ENCODE data around the gene FBL.
"Not testable (repeated sequence)": the region's sequence is repeated elsewhere in the genome, so short reads cannot be mapped to it uniquely, and the experiment has no call there.

- TF ChIP-seq CTCF (conservative IDR thresholded peaks at IDR 0.05; ENCODE audit: low read depth, low read length); POLR2A (IDR thresholded peaks at IDR 0.05; ENCODE audit: low read depth, low read length); USF2 (IDR thresholded peaks at IDR 0.05; ENCODE audit: low read depth, low read length); BHLHE40 (IDR thresholded peaks at IDR 0.05; ENCODE audit: low read depth, low read length); RCOR1 (IDR thresholded peaks at IDR 0.05; ENCODE audit: insufficient replicate concordance, low read length); MXI1 (IDR thresholded peaks at IDR 0.05; ENCODE audit: borderline replicate concordance, low read depth, low read length); RFX5 (IDR thresholded peaks at IDR 0.05; ENCODE audit: low read depth, low read length): not testable (repeated sequence)
Measured at GRCh38 chr19:39895096-39895495, 48.9 kb upstream of the FBL start.
